Left lung (tissue), 14 donors: ENCODE measurements around the gene POLE2. TPM values are rescaled to one million over a fixed set of nuclear protein-coding genes. Genes with fewer than 3 reads are reported as not detected.
"Not testable (repeated sequence)": the region's sequence is repeated elsewhere in the genome, so short reads cannot be mapped to it uniquely, and the experiment has no call there.

ENCODE experiments used
- ATAC-seq: fragments of 200-7000 bp; cut with Tn5 transposase; one replicate; pipeline ENCODE4 v1.9.1; 2020; ENCODE audit warnings: moderate library complexity
- DNase-seq, 4 donors: peaks; one replicate each; pipeline ENCODE4 v3.0.0-alpha.2; 2013 to 2020
- H3K27ac ChIP-seq, 2 donors: fragments of 200-600 bp; sonication (generic) in 1 of 2; one replicate each; pipeline versions ENCODE4 v1.5.0 to v1.8.0; 2020 to 2021
- H3K27me3 ChIP-seq, 2 donors: fragments of 200-600 bp; sonication (generic) in 1 of 2; one replicate each; pipeline versions ENCODE4 v1.5.0 to v1.8.0; 2020 to 2021
- H3K36me3 ChIP-seq, 2 donors: fragments of 200-600 bp; sonication (generic) in 1 of 2; one replicate each; pipeline versions ENCODE4 v1.5.0 to v1.8.0; 2020 to 2021
- H3K4me1 ChIP-seq, 2 donors: fragments of 200-600 bp; one replicate each; pipeline ENCODE4 v1.8.0; 2021
- H3K4me3 ChIP-seq, 2 donors: fragments of 200-600 bp; sonication (generic) in 1 of 2; one replicate each; pipeline versions ENCODE4 v1.5.0 to v1.8.0; 2020 to 2021; ENCODE audit warnings: mild to moderate bottlenecking in 1 of 2
- H3K9me3 ChIP-seq, 2 donors: fragments of 200-600 bp; sonication (generic) in 1 of 2; one replicate each; pipeline versions ENCODE4 v1.5.0 to v1.8.0; 2020 to 2021
- intact Hi-C, 2 donors: fragments of 100-400 bp; cut with DNase I; formaldehyde crosslinking; loops; one replicate each; pipeline versions ENCODE4 v1.11.2 to v1.14.2; 2022
- long read RNA-seq, 12 donors: library from polyadenylated mRNA in 2 of 12; unstranded in 2 of 12; transcript quantifications; one replicate each; pipeline ENCODE4 v2.0.0 and lab custom pipeline, GENCODE V29; 2019 to 2026
- polyA plus RNA-seq, 6 donors: library from polyadenylated mRNA; unstranded; fragments of 120-200 nt; gene quantifications; one replicate each; pipeline ENCODE4 v1.2.1, GENCODE V29; 2013; ENCODE audit not compliant: insufficient read length in 6 of 6
- total RNA-seq, 2 donors: library from RNA; stranded (reverse); fragmentation: NEBNext Ultra II Directional; extraction: Animal tissue kit (Norgen Biotek cat#: 25700); gene quantifications; one replicate each; pipeline ENCODE4 v1.2.1, GENCODE V29; 2021
- TF ChIP-seq, protein P1 (sequence below), 2 donors: fragments of 200-600 bp; sonication (generic) in 1 of 2; IDR thresholded peaks; one replicate each; pipeline versions ENCODE4 v1.5.0 to v1.8.0; 2021; ENCODE audit warnings: antibody characterized with exemption in 2 of 2
- donor health status: DM: no; HTN: yes; CAD: no.
- donor health status: DM: no; HTN: no; CAD: no.

Gene POLE2, protein sequence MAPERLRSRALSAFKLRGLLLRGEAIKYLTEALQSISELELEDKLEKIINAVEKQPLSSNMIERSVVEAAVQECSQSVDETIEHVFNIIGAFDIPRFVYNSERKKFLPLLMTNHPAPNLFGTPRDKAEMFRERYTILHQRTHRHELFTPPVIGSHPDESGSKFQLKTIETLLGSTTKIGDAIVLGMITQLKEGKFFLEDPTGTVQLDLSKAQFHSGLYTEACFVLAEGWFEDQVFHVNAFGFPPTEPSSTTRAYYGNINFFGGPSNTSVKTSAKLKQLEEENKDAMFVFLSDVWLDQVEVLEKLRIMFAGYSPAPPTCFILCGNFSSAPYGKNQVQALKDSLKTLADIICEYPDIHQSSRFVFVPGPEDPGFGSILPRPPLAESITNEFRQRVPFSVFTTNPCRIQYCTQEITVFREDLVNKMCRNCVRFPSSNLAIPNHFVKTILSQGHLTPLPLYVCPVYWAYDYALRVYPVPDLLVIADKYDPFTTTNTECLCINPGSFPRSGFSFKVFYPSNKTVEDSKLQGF
- 1 to 10 TPM; 6.4 to 8.2 TPM for total RNA-seq
- 10 to 100 TPM; 21.0 to 27.3 (median 24.5) TPM for polyA plus RNA-seq
- long read RNA-seq, donor 1, partial matches to known transcripts = 79 of 158 reads
- long read RNA-seq, donor 1, other reads (novel, unspliced or antisense) = 78 of 158 reads
- long read RNA-seq, donor 2, partial matches to known transcripts = 0 of 1 reads
- long read RNA-seq, donor 2, other reads (novel, unspliced or antisense) = 0 of 1 reads
- long read RNA-seq, donor 3 = 0 reads
- long read RNA-seq, donor 4 = 0 reads
- long read RNA-seq, donor 5, partial matches to known transcripts = 0 of 1 reads
- long read RNA-seq, donor 5, other reads (novel, unspliced or antisense) = 0 of 1 reads
- long read RNA-seq, donor 6 = 0 reads
- long read RNA-seq, donor 7 = 0 reads
- long read RNA-seq, donor 8 = 0 reads
- long read RNA-seq, donor 9 = 0 reads
- long read RNA-seq, donor 10 = 0 reads
- long read RNA-seq, donor 11, partial matches to known transcripts = 0 of 1 reads
- long read RNA-seq, donor 11, other reads (novel, unspliced or antisense) = 0 of 1 reads
- long read RNA-seq, donor 12 = 0 reads

DNA sequence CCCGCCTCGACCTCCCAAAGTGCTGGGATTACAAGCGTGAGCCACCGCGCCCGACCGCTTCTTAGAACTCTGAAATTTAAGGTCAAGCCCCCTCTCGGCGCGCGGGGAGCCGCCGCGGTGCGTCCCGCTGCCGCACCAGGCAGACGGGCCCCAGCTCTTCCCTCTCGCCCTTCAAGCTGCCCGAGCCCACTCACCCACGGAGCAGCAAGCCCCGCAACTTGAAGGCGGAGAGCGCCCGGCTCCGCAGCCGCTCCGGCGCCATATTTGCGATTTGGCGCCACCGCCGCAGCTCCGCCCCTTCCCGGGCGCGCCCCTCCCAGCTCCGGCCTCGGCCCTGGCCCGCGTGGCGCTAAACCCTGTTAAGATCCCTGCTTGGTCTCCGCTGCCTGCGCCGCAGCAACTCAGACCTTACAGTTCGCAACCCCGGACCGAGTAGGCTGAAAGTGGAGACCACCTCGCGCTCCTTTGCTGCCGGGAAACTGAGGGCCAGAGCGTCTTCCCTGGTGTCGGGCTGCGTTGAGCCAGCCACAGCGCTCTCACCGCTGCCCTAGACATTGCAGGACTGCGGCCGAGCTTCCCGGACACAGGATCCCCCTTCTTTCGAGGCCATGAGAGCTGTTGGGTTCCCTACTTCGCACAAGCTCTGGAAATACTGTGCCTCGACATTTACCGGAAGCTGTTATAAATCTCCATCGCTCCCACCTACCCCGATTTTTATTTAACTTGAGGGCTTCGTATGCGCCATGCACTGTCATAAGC, at the start of gene POLE2:
Gene POLE2, minus strand, starts transcription at position 273 of the 759 bp plus-strand sequence. Its CDS starts 11 bp downstream, at position 262.
- peaks cover 0 to 17% of the 10 kb centered on the region in 2 donors for H3K4me1 ChIP-seq
- no peaks in the 10 kb centered on the region for H3K27me3 ChIP-seq
- H3K9me3 ChIP-seq = no peaks in the 10 kb centered on the region
- intact Hi-C loops = no loop called here
- ATAC-seq = peak; percentile 91
- peak within 1 kb of the TSS; percentile 71 to 80 for H3K27ac ChIP-seq
- H3K4me3 ChIP-seq = peak within 1 kb of the TSS; percentile 75 to 76
- TF ChIP-seq, protein P1, sequence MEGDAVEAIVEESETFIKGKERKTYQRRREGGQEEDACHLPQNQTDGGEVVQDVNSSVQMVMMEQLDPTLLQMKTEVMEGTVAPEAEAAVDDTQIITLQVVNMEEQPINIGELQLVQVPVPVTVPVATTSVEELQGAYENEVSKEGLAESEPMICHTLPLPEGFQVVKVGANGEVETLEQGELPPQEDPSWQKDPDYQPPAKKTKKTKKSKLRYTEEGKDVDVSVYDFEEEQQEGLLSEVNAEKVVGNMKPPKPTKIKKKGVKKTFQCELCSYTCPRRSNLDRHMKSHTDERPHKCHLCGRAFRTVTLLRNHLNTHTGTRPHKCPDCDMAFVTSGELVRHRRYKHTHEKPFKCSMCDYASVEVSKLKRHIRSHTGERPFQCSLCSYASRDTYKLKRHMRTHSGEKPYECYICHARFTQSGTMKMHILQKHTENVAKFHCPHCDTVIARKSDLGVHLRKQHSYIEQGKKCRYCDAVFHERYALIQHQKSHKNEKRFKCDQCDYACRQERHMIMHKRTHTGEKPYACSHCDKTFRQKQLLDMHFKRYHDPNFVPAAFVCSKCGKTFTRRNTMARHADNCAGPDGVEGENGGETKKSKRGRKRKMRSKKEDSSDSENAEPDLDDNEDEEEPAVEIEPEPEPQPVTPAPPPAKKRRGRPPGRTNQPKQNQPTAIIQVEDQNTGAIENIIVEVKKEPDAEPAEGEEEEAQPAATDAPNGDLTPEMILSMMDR (IDR thresholded peaks at IDR 0.05) = no peak
- no peaks in the 10 kb centered on the region for H3K36me3 ChIP-seq
- DNase-seq = peak; percentile 78 to 96 (median 80)

DNA sequence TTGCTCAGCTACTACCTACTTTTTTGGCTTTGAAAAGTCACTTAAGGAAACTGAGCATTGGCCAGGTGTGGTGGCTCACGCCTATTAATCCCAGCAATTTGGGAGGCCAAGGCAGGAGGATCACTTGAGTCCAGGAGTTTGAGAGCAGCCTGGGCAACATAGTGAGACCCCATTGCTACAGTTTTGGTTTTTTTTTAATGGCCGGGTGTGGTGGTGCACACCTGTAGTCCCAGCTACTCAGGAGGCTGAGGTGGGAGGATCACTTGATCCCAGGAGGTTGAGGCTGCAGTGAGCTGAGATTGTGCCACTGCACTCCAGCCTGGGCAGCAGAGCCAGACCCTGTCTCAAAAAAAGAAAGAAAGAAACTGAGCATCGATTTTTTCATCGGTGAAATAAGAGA, 47.7 kb upstream of the POLE2 start:
- ATAC-seq, intact Hi-C loops, H3K4me3 ChIP-seq, H3K27me3 ChIP-seq, H3K27ac ChIP-seq, DNase-seq, H3K4me1 ChIP-seq, H3K9me3 ChIP-seq, H3K36me3 ChIP-seq: not testable (repeated sequence)

DNA sequence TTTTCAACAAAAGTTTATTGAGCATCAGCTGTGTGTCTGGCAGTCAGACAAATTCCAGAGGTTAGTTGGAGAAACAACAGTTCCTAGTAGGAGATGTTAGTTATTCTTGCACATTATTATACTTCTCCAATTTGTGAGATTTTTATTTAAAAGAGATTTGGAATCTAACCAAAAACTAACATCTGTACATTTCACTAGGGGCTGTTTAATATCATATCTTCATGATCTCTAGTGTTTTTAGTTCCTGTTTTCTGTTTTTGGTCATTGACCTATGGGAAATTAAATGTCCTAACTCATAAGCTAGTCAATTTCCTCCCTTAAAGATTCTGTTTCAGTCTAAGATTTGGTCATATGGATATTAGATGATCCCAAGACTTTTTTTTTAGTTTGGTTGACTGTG, 45.8 kb upstream of the POLE2 start:
- intact Hi-C loops = no loop called here
- no peaks in the 10 kb centered on the region for H3K36me3 ChIP-seq
- TF ChIP-seq, protein P1 (IDR thresholded peaks at IDR 0.05) = no peak
- no peak overlapping the region for H3K27ac ChIP-seq
- ATAC-seq (no peak), DNase-seq (no peak)
- H3K4me1 ChIP-seq = no peaks in the 10 kb centered on the region
- H3K27me3 ChIP-seq = no peaks in the 10 kb centered on the region
- H3K4me3 ChIP-seq = no peak overlapping the region
- no peaks in the 10 kb centered on the region for H3K9me3 ChIP-seq

DNA sequence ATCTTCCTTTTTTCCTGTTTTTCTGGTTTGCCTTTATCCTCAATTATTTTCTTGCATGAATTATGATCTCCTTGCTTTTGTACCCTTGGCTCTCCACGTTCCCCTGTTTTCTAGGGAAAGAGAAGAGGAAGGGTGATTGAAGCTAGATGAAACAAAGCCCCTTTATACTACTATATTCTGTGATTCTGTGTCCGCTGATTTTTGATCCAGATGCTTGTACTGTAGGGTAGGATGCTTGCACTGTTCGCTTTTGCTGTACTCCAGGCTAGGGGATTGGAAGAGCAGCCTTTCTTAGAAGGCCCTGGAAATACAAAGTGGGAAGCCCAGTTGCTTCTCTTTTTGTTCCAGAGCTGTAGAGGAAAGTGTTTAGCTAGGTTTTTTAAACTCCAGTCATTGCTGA, 44.9 kb upstream of the POLE2 start:
- H3K4me1 ChIP-seq = no peaks in the 10 kb centered on the region
- no peaks in the 10 kb centered on the region for H3K27me3 ChIP-seq
- H3K9me3 ChIP-seq = no peaks in the 10 kb centered on the region
- ATAC-seq (no peak), DNase-seq (no peak)
- intact Hi-C loops = no loop called here
- TF ChIP-seq, protein P1 (IDR thresholded peaks at IDR 0.05) = no peak
- H3K27ac ChIP-seq = no peak overlapping the region
- H3K36me3 ChIP-seq = no peaks in the 10 kb centered on the region
- H3K4me3 ChIP-seq = no peak overlapping the region

DNA sequence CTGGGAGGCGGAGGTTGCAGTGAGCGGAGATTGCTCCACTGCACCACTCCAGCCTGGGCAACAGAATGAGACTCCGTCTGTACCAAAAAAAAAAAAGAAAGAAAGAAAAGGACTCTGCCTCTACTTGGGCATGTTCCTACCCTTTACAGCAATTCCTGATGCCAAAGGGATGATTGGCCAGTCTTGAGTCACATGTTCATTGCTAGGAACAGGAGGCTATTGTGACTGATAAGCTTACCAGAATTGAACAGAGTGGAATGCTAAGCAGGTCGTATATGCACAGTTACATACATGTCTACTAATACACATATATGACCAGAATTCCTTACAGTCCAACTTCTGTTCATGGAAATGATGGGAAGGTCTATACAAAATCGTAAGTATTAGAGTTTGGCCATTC, 39.2 kb upstream of the POLE2 start:
- Histone ChIP-seq H3K27ac (no peak overlapping the region), H3K27me3 (no peaks in the 10 kb centered on the region), H3K4me3 (no peak overlapping the region), H3K9me3 (no peaks in the 10 kb centered on the region), H3K4me1 (no peaks in the 10 kb centered on the region), H3K36me3 (peaks cover 0 to 11% of the 10 kb centered on the region in 2 donors)
- intact Hi-C loops = no loop called here
- no peak for DNase-seq
- ATAC-seq = no peak
- TF ChIP-seq, protein P1 (IDR thresholded peaks at IDR 0.05) = no peak

DNA sequence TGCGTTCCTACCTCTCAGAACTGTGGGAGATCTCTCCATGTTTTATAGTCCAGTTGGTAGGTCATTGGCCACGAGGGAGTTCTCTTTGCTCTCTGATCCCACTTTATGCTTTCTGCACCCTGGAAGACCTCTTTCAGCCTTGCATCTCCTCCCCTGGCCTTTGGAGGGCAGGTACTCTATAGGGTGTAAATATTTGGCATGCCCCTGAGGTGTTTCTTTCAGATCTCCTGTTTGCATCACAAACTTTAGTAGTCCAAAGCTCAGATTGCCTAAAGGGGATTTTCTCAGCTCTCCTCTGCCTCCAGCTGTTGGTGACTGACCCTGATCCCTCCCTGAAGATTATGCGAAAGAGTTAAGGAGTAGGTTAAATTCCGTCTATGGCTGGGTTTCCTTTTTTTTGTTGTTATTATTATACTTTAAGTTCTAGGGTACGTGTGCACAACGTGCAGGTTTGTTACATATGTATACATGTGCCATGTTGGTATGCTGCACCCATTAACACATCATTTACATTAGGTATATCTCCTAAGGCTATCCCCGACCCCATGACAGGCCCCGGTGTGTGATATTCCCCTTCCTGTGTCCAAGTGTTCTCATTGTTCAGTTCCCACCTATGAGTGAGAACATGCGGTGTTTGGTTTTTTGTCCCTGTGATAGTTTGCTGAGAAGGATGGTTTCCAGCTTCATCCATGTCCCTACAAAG, 33.9 kb upstream of the POLE2 start:
- H3K9me3 ChIP-seq, H3K4me1 ChIP-seq, DNase-seq, H3K36me3 ChIP-seq, H3K27ac ChIP-seq, H3K27me3 ChIP-seq, H3K4me3 ChIP-seq, ATAC-seq, intact Hi-C loops: not testable (repeated sequence)
